Choroid plexus epithelial cell (primary cell): ENCODE results near the gene ANKMY1.

ENCODE experiments used
- DNase-seq: peaks from one replicate; pipeline ENCODE4 v3.0.0-alpha.2; 2010; ENCODE audit warnings: low read depth
- H3K4me3 ChIP-seq: 2 replicates; pipeline ENCODE4 v1.5.1; 2011; ENCODE audit warnings: low read depth, mild to moderate bottlenecking, control low read depth, low read length, moderate library complexity
- CTCF ChIP-seq: conservative IDR thresholded peaks from 2 replicates; pipeline ENCODE4 v1.5.1; 2011; ENCODE audit warnings: low read depth, mild to moderate bottlenecking, control low read depth, inconsistent platforms, low read length, moderate library complexity

The ANKMY1 gene

GRCh38 chr2:240437861-240438809 lies 119.7 kb downstream of the ANKMY1 start:
- peak; percentile 97 for TF ChIP-seq CTCF
- peak overlapping the region; percentile 67 for H3K4me3 ChIP-seq
- DNase-seq = peak; percentile 64

GRCh38 chr2:240437551-240437860 lies 120.3 kb downstream of the ANKMY1 start:
- TF ChIP-seq CTCF = no peak
- peak overlapping the region; percentile 67 for H3K4me3 ChIP-seq
- DNase-seq = no peak

GRCh38 chr2:240436683-240437550 lies 120.9 kb downstream of the ANKMY1 start:
- no peak for TF ChIP-seq CTCF
- peak overlapping the region; percentile 67 for H3K4me3 ChIP-seq
- DNase-seq = peak; percentile 41

GRCh38 chr2:240435948-240436682 lies 121.7 kb downstream of the ANKMY1 start:
- DNase-seq = peak; percentile 25

GRCh38 chr2:240435457-240435947 lies 122.3 kb downstream of the ANKMY1 start, which contains the start of gene GPC1:
TSS of gene GPC1 (plus strand) at chr2:240435663. CDS start at chr2:240435919, 256 bp downstream.
- peak; percentile 80 for DNase-seq
- peak within 1 kb of the TSS; percentile 67 for H3K4me3 ChIP-seq
- TF ChIP-seq CTCF = no peak

More at GRCh38 chr2:240435948-240436682, 121.7 kb downstream of the ANKMY1 start:
- peak overlapping the region; percentile 67 for H3K4me3 ChIP-seq
- no peak for TF ChIP-seq CTCF

- peak overlapping the region; percentile 57 for H3K4me3 ChIP-seq
- DNase-seq = peak; percentile 89
- TF ChIP-seq CTCF = no peak
Observed at GRCh38 chr2:240434728-240435456, 122.9 kb downstream of the ANKMY1 start.
